IPS-11a (cell line): Measurements from ENCODE around the gene GGCX.
A peak's percentile ranks its signal among the peaks of the same experiment; 100 is the strongest.
"Not testable (repeated sequence)": the region's sequence is repeated elsewhere in the genome, so short reads cannot be mapped to it uniquely, and the experiment has no call there.

Source experiments
- H3K4me3 ChIP-seq: one replicate; pipeline ENCODE4 v1.5.1; 2013; ENCODE audit warnings: low read depth, low read length, control low read depth

GGCX gene

GRCh38 chr2:85594715-85595300 is 33.5 kb upstream of the GGCX start:
- peak overlapping the region; percentile 98 for H3K4me3 ChIP-seq

GRCh38 chr2:85593023-85593422 is 31.7 kb upstream of the GGCX start:
- H3K4me3 ChIP-seq, result no peak overlapping the region

DNA sequence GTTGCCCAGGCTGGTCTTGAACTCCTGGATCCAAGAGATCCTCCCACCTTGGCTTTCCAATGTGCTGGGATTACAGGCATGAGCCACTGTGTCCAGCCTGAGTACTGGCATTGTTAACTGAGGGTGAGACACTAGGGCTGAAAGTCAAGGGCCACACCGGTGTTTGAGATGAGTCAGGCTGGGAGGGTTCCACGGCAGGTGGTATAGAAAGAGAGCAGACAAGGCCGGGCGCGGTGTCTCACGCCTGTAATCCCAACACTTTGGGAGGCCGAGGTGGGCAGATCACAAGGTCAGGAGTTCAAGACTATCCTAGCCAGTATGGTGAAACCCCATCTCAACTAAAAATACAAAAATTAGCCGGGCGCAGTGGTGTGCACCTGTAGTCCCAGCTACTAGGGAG is 31.0 kb upstream of the GGCX start:
- not testable (repeated sequence) for H3K4me3 ChIP-seq

- H3K4me3 ChIP-seq, result no peak overlapping the region
Measured at GRCh38 chr2:85591563-85591962, 30.3 kb upstream of the GGCX start.

GRCh38 chr2:85590950-85591349 is 29.7 kb upstream of the GGCX start:
- no peak overlapping the region for H3K4me3 ChIP-seq

GRCh38 chr2:85589982-85590791 is 28.9 kb upstream of the GGCX start:
- no peak overlapping the region for H3K4me3 ChIP-seq

DNA sequence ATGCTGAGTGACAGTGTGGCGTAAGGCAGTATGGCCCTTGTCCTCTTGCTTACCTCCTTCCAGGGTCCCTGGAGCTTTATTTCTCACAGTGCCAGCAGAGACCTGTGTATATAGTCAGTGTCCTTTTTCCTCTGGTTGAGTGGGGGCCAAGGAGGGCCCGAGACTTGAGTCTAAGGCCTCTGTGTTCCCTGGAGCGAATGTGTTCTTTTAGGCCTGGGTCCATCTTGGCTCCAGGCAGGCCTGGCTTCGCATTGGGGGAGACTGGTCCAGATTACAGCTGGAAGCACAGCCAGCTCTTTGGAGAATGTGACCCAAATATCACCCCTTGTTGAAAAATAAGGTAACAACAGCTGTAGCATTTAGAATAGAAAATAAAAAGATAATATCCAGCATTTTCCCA is 27.9 kb upstream of the GGCX start:
- no peak overlapping the region for H3K4me3 ChIP-seq

GRCh38 chr2:85588645-85589044 is 27.4 kb upstream of the GGCX start:
- H3K4me3 ChIP-seq, result no peak overlapping the region

DNA sequence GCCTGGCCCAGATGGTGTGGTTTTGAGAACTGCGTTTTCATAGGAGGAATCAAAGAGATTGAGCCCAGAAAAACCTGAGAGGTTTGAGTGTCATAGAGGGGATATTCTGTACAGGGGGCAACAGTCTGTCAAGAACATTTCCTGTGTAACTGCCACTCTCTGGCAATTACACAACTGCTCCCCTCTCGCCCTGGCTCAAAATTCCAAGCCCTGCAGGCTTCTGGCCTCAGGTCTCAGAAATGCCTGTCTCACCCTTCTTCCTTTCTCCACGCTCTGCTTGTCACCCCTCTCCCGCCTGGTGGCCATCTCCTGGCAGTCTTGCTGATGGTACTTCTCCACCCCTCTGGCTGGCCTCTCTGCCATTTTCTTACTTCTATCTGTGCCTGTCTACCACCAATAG is 26.9 kb upstream of the GGCX start:
- no peak overlapping the region for H3K4me3 ChIP-seq

DNA sequence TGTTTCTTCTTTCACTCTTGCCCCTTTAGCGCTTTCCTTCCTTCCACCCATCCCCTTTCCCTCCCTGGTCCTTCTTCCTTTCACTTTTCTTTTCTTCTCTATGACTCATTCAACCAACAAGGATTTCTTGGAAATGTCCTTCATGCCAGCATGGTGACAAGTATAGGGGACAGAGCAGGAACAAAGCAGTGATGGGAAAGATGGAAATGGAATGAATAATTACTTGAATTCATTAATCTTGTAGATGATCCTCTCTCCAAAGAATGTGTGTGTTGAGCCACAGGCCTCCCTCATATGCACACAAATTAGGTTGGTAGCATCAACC is 24.4 kb upstream of the GGCX start:
- no peak overlapping the region for H3K4me3 ChIP-seq

GRCh38 chr2:85584857-85585780 is 23.8 kb upstream of the GGCX start:
- peak overlapping the region; percentile 29 for H3K4me3 ChIP-seq

- peak within 1 kb of the TSS; percentile 29 for H3K4me3 ChIP-seq
Measured at GRCh38 chr2:85584354-85584856, 23.1 kb upstream of the GGCX start, which contains the start of gene VAMP5. TSS of gene VAMP5 (plus strand) at chr2:85584431. CDS start at chr2:85584491, 60 bp downstream.

- H3K4me3 ChIP-seq, result peak overlapping the region; percentile 21
Measured at GRCh38 chr2:85583667-85584353, 22.5 kb upstream of the GGCX start.

DNA sequence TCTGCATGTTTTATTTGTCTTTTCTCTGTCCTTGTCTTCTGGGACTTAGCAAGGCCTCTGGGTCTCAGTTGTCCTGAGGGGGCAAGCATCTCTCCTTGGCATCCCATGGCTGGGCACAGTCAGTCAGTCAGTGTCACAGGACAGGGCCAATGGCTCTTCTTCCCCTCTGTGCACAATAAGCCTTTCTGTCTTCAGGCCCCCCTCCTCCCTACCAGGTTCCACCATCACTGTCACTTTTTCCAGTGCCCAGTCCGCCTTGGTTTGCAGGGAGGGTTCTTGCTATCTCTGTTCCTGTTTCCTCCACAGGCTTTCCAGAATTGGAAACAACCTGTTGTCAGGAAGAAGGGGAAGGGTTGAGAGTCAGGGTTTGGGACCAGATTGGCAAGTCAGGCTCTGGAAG is 21.2 kb upstream of the GGCX start:
- H3K4me3 ChIP-seq, result no peak overlapping the region

DNA sequence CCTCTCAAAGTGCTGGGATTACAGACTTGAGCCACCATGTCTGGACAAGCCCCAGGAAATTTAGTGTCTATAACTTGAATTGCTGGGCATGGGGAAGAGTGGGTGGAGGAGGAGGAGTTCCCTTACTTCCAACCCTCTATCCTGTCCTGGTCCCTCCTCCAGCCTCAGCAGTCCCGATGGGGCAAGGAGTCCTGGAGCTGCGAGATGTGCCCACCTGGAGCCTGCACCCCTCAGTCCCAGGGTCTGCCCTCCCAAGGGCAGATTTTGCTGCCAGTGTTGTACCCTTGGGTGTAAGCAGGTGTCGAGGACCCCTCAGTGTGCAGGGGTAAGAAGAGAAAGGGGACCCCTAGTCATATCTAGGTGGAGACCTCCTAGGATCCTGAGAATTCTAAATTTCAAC is 18.9 kb upstream of the GGCX start:
- H3K4me3 ChIP-seq, result no peak overlapping the region

- H3K4me3 ChIP-seq, result no peak overlapping the region
Measured at GRCh38 chr2:85579266-85579935, 18.1 kb upstream of the GGCX start.

GRCh38 chr2:85578243-85579180 is 17.2 kb upstream of the GGCX start:
- H3K4me3 ChIP-seq, result peak overlapping the region; percentile 31

DNA sequence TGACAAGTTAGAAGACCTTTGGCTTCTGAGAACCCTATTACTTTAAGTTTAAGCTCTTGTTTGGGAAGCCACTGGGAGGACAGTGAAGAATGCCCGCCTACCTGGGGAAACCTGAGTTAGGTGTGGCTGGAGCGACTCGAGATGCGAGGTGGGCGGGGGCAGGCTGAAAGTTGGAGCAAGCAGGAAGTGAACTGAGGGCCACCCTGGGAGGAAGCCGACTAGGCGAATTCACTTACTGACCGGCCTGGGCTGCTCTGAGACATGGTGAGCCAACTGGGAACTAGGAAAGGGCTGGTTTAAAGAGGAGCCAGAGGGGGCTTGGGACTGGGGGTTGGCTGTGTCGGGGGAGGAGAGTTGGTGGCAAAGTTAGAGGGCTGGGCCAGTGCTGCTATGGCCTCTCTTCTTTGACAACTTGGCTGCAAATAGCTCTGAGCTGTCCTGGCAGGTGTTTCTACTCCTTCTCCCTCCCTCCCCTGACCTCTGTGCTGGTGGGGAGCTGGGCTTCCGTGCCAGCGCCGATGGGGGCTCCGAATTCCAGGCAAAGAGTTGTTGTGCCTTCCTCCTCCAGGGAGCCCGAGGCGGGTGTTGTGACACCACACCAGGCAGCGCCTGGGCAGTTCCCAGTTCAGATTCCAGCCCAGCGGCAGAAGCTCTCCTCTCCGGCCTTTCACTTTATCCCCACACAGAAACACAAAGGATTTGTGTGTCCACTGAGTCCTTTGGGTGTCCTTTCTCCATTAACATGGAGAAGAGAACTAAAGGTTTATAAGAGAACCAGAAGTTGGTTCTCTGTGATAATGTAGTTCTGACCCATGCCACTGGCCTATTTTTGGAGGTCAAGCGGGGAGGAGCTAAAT is 16.3 kb upstream of the GGCX start, which contains the start of gene VAMP8:
Gene VAMP8, plus strand, starts transcription at position 201 of the 857 bp plus-strand sequence. Its CDS starts 61 bp downstream, at position 262.
- peak within 1 kb of the TSS; percentile 31 for H3K4me3 ChIP-seq
